Type B pancreatic cell (in vitro differentiated cells): ENCODE data around the gene ZC2HC1B. TPM values are rescaled to one million over a fixed set of nuclear protein-coding genes. Genes with fewer than 3 reads are reported as not detected.

ENCODE experiments used
- DNase-seq: peaks from one replicate; pipeline ENCODE4 v3.0.0; 2021; ENCODE audit warnings: mixed read lengths; ENCODE audit not compliant: unreplicated experiment; ENCODE audit errors: extremely low spot score
- H3K27ac Mint-ChIP-seq: 2 replicates; pipeline ENCODE4 v1.8.0; 2021; ENCODE audit warnings: mild to moderate bottlenecking, mixed read lengths
- H3K27me3 Mint-ChIP-seq: 2 replicates; pipeline ENCODE4 v1.8.0; 2021; ENCODE audit warnings: mixed read lengths
- H3K36me3 Mint-ChIP-seq: 2 replicates; pipeline ENCODE4 v1.8.0; 2021; ENCODE audit warnings: mixed read lengths
- H3K4me1 Mint-ChIP-seq: one replicate; pipeline ENCODE4 v1.8.0; 2021; ENCODE audit warnings: mixed read lengths; ENCODE audit not compliant: unreplicated experiment
- H3K4me3 Mint-ChIP-seq: 2 replicates; pipeline ENCODE4 v1.8.0; 2021; ENCODE audit warnings: mild to moderate bottlenecking, mixed read lengths
- H3K9me3 Mint-ChIP-seq: 2 replicates; pipeline ENCODE4 v1.8.0; 2021; ENCODE audit warnings: mixed read lengths
- CTCF ChIP-seq: fragments of 200-600 bp; sonication (generic); conservative IDR thresholded peaks from 2 replicates; pipeline ENCODE4 v1.5.0; 2021; ENCODE audit warnings: antibody characterized with exemption, mild to moderate bottlenecking
- total RNA-seq: library from RNA; stranded (reverse); gene quantifications from 2 replicates; pipeline ENCODE4 v1.2.1, GENCODE V29; 2021; ENCODE audit warnings: low replicate concordance

ZC2HC1B gene
- total RNA-seq, 1 donor from 2014 or later = 0.34 TPM

GRCh38 chr6:143882401-143882930 is 18.2 kb downstream of the ZC2HC1B start:
- no peaks in the 10 kb centered on the region for H3K36me3 Mint-ChIP-seq
- TF ChIP-seq CTCF = no peak
- H3K4me1 Mint-ChIP-seq = peaks cover 10% of the 10 kb centered on the region
- no peak overlapping the region for H3K27ac Mint-ChIP-seq
- peaks cover 3% of the 10 kb centered on the region for H3K9me3 Mint-ChIP-seq
- no peak overlapping the region for H3K4me3 Mint-ChIP-seq
- no peaks in the 10 kb centered on the region for H3K27me3 Mint-ChIP-seq
- DNase-seq = no peak

- no peaks in the 10 kb centered on the region for H3K36me3 Mint-ChIP-seq
- no peak for TF ChIP-seq CTCF
- no peaks in the 10 kb centered on the region for H3K9me3 Mint-ChIP-seq
- no peak overlapping the region for H3K4me3 Mint-ChIP-seq
- H3K4me1 Mint-ChIP-seq = peaks cover 10% of the 10 kb centered on the region
- H3K27me3 Mint-ChIP-seq = no peaks in the 10 kb centered on the region
- no peak overlapping the region for H3K27ac Mint-ChIP-seq
- DNase-seq = no peak
Measured at GRCh38 chr6:143884216-143884900, 20.1 kb downstream of the ZC2HC1B start.

- Mint-ChIP-seq H3K4me3 (no peak overlapping the region), H3K9me3 (no peaks in the 10 kb centered on the region), H3K36me3 (no peaks in the 10 kb centered on the region), H3K27ac (no peak overlapping the region), H3K27me3 (no peaks in the 10 kb centered on the region), H3K4me1 (peaks cover 10% of the 10 kb centered on the region)
- DNase-seq = no peak
- TF ChIP-seq CTCF = no peak
Measured at GRCh38 chr6:143885116-143885515, 20.8 kb downstream of the ZC2HC1B start.

- no peak overlapping the region for H3K27ac Mint-ChIP-seq
- no peaks in the 10 kb centered on the region for H3K9me3 Mint-ChIP-seq
- no peak for DNase-seq
- no peaks in the 10 kb centered on the region for H3K27me3 Mint-ChIP-seq
- H3K36me3 Mint-ChIP-seq = no peaks in the 10 kb centered on the region
- no peak overlapping the region for H3K4me3 Mint-ChIP-seq
- peaks cover 18% of the 10 kb centered on the region for H3K4me1 Mint-ChIP-seq
- TF ChIP-seq CTCF = no peak
Measured at GRCh38 chr6:143894655-143895054, 30.4 kb downstream of the ZC2HC1B start.

GRCh38 chr6:143896126-143896860 is 32.0 kb downstream of the ZC2HC1B start:
- Mint-ChIP-seq H3K9me3 (no peaks in the 10 kb centered on the region), H3K36me3 (no peaks in the 10 kb centered on the region), H3K27ac (peak overlapping the region; percentile 99), H3K4me3 (peak overlapping the region; percentile 44), H3K27me3 (no peaks in the 10 kb centered on the region), H3K4me1 (peaks cover 18% of the 10 kb centered on the region)
- DNase-seq = no peak
- TF ChIP-seq CTCF = no peak
